Measurements from ENCODE around the gene CPNE5. TPM values are rescaled to one million over a fixed set of nuclear protein-coding genes. Genes with fewer than 3 reads are reported as not detected.
"Not testable (repeated sequence)": the region's sequence is repeated elsewhere in the genome, so short reads cannot be mapped to it uniquely, and the experiment has no call there.

The CPNE5 gene
- total and polyA plus RNA-seq, 3 donors from 2014 or later, result 44.2 to 137 (median 97.8) TPM

- Histone ChIP-seq H3K4me3 (no peak overlapping the region), H3K4me1 (peaks cover 3% of the 10 kb centered on the region), H3K27me3 (no peaks in the 10 kb centered on the region), H3K27ac (no peak overlapping the region), H3K9me3 (no peaks in the 10 kb centered on the region), H3K36me3 (ENCODE audit: low read depth, missing control alignments) (no peaks in the 10 kb centered on the region)
- TF ChIP-seq POLR2A (IDR thresholded peaks at IDR 0.05) (no peak), CTCF (IDR thresholded peaks at IDR 0.05) (no peak)
- DNase-seq, result no peak
- WGBS, 2 donors, result 96 to 98% methylated on average over 6 to 7 of the region's 7 CpGs
- intact Hi-C loops (cut with DNase I; ENCODE audit: low total_unique reads), result no loop called here
These were observed 111.7 kb downstream of the CPNE5 start for GRCh38 chr6:36727505-36728021.

- no peaks in the 10 kb centered on the region for H3K9me3 ChIP-seq
- no peak for DNase-seq
- intact Hi-C loops (cut with DNase I; ENCODE audit: low total_unique reads), result no loop called here
- peaks cover 3% of the 10 kb centered on the region for H3K4me1 ChIP-seq
- H3K4me3 ChIP-seq, result no peak overlapping the region
- H3K27me3 ChIP-seq, result no peaks in the 10 kb centered on the region
- no peaks in the 10 kb centered on the region for H3K36me3 ChIP-seq (ENCODE audit: low read depth, missing control alignments)
- no peak overlapping the region for H3K27ac ChIP-seq
- WGBS, 2 donors, result 78 to 84% methylated on average over 7 of the region's 7 CpGs
- TF ChIP-seq CTCF (IDR thresholded peaks at IDR 0.05), result no peak
- no peak for TF ChIP-seq POLR2A (IDR thresholded peaks at IDR 0.05)
These were observed 113.7 kb downstream of the CPNE5 start for GRCh38 chr6:36725581-36725980.

- WGBS, 2 donors, result 45 to 55% methylated on average over 13 of the region's 13 CpGs
- peak; percentile 89 for DNase-seq
- intact Hi-C loops (cut with DNase I; ENCODE audit: low total_unique reads), result no loop called here
These were observed 114.5 kb downstream of the CPNE5 start for GRCh38 chr6:36724514-36725390.

GRCh38 chr6:36723992-36724391 lies 115.3 kb downstream of the CPNE5 start:
- H3K4me1 ChIP-seq; H3K36me3 ChIP-seq (ENCODE audit: low read depth, missing control alignments); DNase-seq; intact Hi-C loops (cut with DNase I; ENCODE audit: low total_unique reads); H3K9me3 ChIP-seq; H3K27me3 ChIP-seq; H3K4me3 ChIP-seq; H3K27ac ChIP-seq: not testable (repeated sequence)
- 91 to 93% methylated on average over 4 of the region's 4 CpGs for WGBS, 2 donors

More at GRCh38 chr6:36724514-36725390, 114.5 kb downstream of the CPNE5 start:
- Histone ChIP-seq H3K9me3 (no peaks in the 10 kb centered on the region), H3K4me3 (no peak overlapping the region), H3K27ac (no peak overlapping the region), H3K27me3 (no peaks in the 10 kb centered on the region), H3K4me1 (peaks cover 3% of the 10 kb centered on the region), H3K36me3 (ENCODE audit: low read depth, missing control alignments) (no peaks in the 10 kb centered on the region)
- TF ChIP-seq CTCF (IDR thresholded peaks at IDR 0.05) (peak; percentile 39 to 64 (median 59)), POLR2A (IDR thresholded peaks at IDR 0.05) (no peak)

GRCh38 chr6:36722879-36723278 lies 116.4 kb downstream of the CPNE5 start:
- H3K36me3 ChIP-seq (ENCODE audit: low read depth, missing control alignments), result no peaks in the 10 kb centered on the region
- H3K9me3 ChIP-seq, result no peaks in the 10 kb centered on the region
- H3K27ac ChIP-seq, result no peak overlapping the region
- TF ChIP-seq POLR2A (IDR thresholded peaks at IDR 0.05) (no peak), CTCF (IDR thresholded peaks at IDR 0.05) (no peak)
- intact Hi-C loops (cut with DNase I; ENCODE audit: low total_unique reads), result no loop called here
- no peak for DNase-seq
- no peak overlapping the region for H3K4me3 ChIP-seq
- WGBS, 2 donors, result 97 to 98% methylated on average over 2 of the region's 2 CpGs
- peaks cover 3% of the 10 kb centered on the region for H3K4me1 ChIP-seq
- H3K27me3 ChIP-seq, result no peaks in the 10 kb centered on the region
